Mucosa of rectum (tissue), 2 donors: ENCODE data around the gene METTL14.

Experiments
- H3K27ac ChIP-seq, 2 donors: one replicate each; pipeline ENCODE4 v1.7.0; 2013; ENCODE audit warnings: inconsistent platforms in 2 of 2, low read depth in 2 of 2, low read length in 2 of 2
- H3K27me3 ChIP-seq, 2 donors: one replicate each; pipeline ENCODE4 v1.7.0; 2013; ENCODE audit warnings: low read length in 2 of 2; ENCODE audit not compliant: control insufficient read depth in 2 of 2, insufficient read depth in 2 of 2
- H3K36me3 ChIP-seq, 2 donors: one replicate each; pipeline ENCODE4 v1.7.0; 2013; ENCODE audit warnings: low read length in 2 of 2; ENCODE audit not compliant: control insufficient read depth in 2 of 2, insufficient read depth in 2 of 2
- H3K4me1 ChIP-seq, 2 donors: one replicate each; pipeline ENCODE4 v1.7.0; 2013; ENCODE audit warnings: low read length in 2 of 2, mild to moderate bottlenecking in 1 of 2; ENCODE audit not compliant: control insufficient read depth in 2 of 2, insufficient read depth in 2 of 2
- H3K4me3 ChIP-seq, 2 donors: one replicate each; pipeline ENCODE4 v1.7.0; 2013; ENCODE audit warnings: low read length in 2 of 2
- H3K9ac ChIP-seq, 2 donors: one replicate each; pipeline ENCODE4 v1.7.0; 2013; ENCODE audit warnings: low read length in 2 of 2, low read depth in 1 of 2, mild to moderate bottlenecking in 1 of 2
- H3K9me3 ChIP-seq, 2 donors: one replicate each; pipeline ENCODE4 v1.7.0; 2013; ENCODE audit warnings: low read length in 2 of 2; ENCODE audit not compliant: control insufficient read depth in 2 of 2
- donor health status: healthy.
- donor health status: Normal muscosa, but diverticular disease.

Gene METTL14

DNA sequence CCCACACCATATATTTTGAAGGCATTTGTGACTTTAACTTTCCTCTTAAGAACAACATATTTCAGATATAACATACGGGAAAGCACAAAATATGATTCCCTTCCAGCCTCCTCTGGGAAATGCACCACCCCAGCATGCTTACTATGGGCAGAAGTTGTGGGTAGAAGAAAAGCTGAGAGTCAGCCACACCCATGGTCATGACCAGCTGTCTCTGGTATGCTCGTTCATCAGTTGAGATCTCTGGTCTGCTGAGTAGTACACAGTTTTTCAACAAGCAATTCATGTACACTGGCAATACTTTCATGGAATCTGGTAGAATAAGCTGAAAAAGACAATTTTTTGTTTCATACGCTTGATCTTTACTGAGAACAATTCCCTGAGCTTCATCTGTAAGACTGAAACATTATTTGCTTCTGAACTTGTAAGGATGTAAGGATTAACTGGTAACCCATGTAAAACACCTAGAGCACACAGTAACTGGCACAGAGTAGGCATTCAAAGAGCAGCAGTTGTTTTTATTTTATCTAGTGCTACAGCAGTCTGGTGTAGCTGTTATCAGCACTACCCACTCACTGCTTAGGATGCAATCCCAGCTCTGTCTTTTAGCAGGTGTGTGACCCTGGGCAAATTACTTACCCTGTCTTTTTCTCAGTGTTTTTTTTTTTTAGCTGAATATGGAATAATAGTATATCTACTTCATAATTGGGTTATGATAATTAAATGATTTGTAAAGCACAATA, 47.6 kb downstream of the METTL14 start:
- H3K36me3 ChIP-seq, result peaks cover 30 to 34% of the 10 kb centered on the region in 2 donors
- no peaks in the 10 kb centered on the region for H3K4me1 ChIP-seq
- H3K4me3 ChIP-seq, result no peak overlapping the region

DNA sequence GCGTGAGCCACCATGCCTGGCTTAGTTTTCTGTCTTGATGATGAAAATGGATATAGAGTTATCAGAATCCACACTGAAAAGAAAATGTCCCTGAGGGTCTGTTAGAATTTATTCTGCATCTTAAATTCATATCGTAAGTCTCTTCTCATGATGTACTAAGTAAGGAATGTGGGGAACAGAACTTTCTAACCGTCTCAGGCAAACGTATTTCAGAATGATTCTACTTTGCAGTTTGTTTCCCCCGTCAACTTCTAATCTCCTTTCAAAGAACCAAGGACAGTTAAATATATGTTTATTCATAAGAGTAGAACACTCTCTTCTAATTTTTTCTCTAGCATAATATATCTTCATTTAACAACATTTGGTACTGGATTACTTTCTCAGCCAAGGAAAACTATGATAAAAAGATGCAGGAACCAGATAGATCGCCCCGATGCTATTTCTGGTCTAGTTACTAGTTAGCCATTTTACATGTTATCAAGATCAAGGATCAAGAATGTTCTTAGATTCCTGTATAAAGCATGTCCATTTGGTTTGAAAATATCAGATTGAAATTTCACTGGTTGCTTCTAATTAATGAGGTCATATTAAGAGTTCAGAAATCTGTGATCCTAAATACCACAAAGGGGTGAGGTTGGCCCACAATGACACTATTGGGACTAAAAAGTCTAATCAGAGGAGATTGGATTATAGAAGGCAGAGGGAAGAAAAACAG, 49.5 kb downstream of the METTL14 start:
- Histone ChIP-seq H3K9me3 (no peaks in the 10 kb centered on the region), H3K36me3 (peaks cover 38 to 40% of the 10 kb centered on the region in 2 donors)

More for the DNA sequence above, 47.6 kb downstream of the METTL14 start:
- no peak overlapping the region for H3K27ac ChIP-seq
- H3K27me3 ChIP-seq, result no peaks in the 10 kb centered on the region
- no peaks in the 10 kb centered on the region for H3K9me3 ChIP-seq
- no peak overlapping the region for H3K9ac ChIP-seq

GRCh38 chr4:118736900-118737299, 51.7 kb downstream of the METTL14 start:
- H3K36me3 ChIP-seq, result peaks cover 37 to 41% of the 10 kb centered on the region in 2 donors
- H3K27ac ChIP-seq, result no peak overlapping the region
- no peaks in the 10 kb centered on the region for H3K9me3 ChIP-seq
- H3K4me3 ChIP-seq, result no peak overlapping the region
- no peaks in the 10 kb centered on the region for H3K27me3 ChIP-seq
- H3K4me1 ChIP-seq, result no peaks in the 10 kb centered on the region
- H3K9ac ChIP-seq, result no peak overlapping the region

More for the DNA sequence above, 49.5 kb downstream of the METTL14 start:
- Histone ChIP-seq H3K9ac (no peak overlapping the region), H3K4me1 (no peaks in the 10 kb centered on the region), H3K4me3 (no peak overlapping the region), H3K27me3 (no peaks in the 10 kb centered on the region), H3K27ac (no peak overlapping the region)

DNA sequence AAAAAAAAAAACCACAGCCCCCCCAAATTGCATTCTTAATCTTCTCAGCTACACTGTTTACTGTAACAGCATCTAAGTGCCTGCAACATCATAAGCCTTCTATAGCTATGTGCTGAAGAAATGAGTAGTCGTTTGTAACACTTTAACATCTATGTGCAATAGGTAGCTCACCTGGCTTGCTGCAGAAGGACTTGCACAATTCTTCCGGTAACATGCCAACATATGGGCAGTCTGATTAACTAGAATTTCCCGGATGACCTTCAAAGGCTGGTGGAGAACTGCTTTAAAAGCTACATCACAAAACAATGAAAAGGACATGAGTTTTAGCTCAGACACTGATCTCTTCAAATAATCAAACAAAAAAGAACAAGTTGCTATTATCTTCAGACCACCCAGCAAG, 52.9 kb downstream of the METTL14 start:
- H3K4me1 ChIP-seq, result no peaks in the 10 kb centered on the region
- H3K9me3 ChIP-seq, result no peaks in the 10 kb centered on the region
- no peak overlapping the region for H3K4me3 ChIP-seq
- no peak overlapping the region for H3K27ac ChIP-seq
- no peak overlapping the region for H3K9ac ChIP-seq
- no peaks in the 10 kb centered on the region for H3K27me3 ChIP-seq
- peaks cover 35 to 41% of the 10 kb centered on the region in 2 donors for H3K36me3 ChIP-seq

DNA sequence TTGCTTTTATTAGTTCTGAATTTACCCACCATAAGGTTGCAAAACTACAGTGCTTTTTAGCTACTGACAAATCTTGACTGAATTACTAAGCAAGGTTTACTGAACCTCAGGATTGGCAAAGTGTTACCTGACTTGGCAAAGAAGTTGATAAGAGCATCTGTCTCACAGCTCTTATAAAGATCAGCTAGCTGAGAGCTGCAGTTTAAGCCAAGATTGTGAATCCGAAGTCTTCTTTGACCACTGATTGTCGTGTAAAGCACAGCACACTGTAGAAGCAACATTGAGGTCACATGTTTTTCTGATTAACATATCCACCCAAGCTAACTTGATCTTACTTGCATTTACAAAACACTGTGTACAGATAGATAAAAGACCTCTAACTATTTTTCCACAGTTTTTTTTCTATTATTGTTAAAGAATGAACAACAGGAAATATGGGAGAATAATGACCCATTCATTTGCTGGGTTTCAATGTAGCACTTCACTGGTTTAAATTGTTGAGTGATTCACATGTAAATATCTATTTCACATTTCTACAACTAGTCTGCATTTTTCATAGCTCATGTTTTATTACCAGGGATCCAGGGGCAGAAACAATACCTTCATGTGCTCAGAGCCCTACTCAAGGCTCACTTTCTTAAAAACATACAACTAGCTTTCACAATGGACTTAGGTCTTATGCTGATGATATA, 54.0 kb downstream of the METTL14 start:
- H3K4me3 ChIP-seq, result no peak overlapping the region
- H3K4me1 ChIP-seq, result no peaks in the 10 kb centered on the region
- H3K36me3 ChIP-seq, result peaks cover 43 to 45% of the 10 kb centered on the region in 2 donors
- no peaks in the 10 kb centered on the region for H3K9me3 ChIP-seq
- no peak overlapping the region for H3K9ac ChIP-seq
- no peaks in the 10 kb centered on the region for H3K27me3 ChIP-seq
- H3K27ac ChIP-seq, result no peak overlapping the region

GRCh38 chr4:118740869-118741268, 55.7 kb downstream of the METTL14 start:
- H3K4me3 ChIP-seq, result no peak overlapping the region
- H3K4me1 ChIP-seq, result no peaks in the 10 kb centered on the region
- H3K27me3 ChIP-seq, result no peaks in the 10 kb centered on the region
- peaks cover 43 to 46% of the 10 kb centered on the region in 2 donors for H3K36me3 ChIP-seq
- H3K9ac ChIP-seq, result no peak overlapping the region
- no peak overlapping the region for H3K27ac ChIP-seq
- H3K9me3 ChIP-seq, result no peaks in the 10 kb centered on the region

DNA sequence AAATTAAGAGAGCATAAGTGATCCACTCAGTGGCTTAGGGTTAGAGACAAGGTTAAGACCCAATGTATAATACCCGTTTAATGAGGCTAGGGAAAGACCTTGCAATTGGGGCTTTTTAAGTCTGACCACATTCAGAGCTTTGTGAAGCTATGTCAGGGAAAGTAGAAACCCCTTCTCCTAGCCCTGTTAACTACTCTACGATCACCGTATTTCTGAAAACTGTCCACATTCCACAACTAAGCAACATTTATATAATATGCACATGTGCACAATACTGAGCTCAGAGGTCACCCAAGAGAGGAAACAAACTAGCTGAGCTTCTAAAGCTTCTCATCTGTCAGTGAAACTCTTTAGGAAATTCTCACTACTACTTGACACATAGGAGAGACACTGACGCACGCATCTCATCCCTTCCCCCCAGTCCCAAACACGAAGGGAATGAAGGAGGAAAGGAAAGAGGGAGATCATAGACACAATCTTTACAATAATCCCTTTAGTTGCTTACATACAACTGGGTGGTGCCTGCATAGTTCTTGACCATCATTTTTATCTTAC, 56.2 kb downstream of the METTL14 start:
- Histone ChIP-seq H3K36me3 (peaks cover 39 to 43% of the 10 kb centered on the region in 2 donors), H3K27ac (peak overlapping the region in 1 of 2 donors; percentile 2), H3K9ac (no peak overlapping the region)

DNA sequence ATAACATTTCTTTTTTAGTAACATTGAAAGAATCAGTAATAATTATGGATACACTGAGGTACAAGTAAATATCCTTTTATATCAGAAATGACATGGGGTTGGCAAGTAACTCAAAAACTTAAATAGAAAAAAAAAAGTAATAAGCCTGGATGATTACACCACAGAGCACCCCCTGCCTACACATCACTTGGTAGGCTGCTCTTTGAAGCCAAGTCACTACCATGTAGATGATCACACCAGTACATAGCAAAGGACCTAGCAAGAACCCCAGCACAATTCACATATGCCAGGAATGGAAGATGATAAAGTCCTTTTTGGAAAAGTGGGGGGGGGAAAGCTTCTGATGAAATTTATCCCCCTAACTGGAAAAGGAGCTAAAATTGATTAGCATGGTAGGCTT, 56.9 kb downstream of the METTL14 start:
- Histone ChIP-seq H3K36me3 (peaks cover 37 to 50% of the 10 kb centered on the region in 2 donors), H3K27ac (no peak overlapping the region), H3K27me3 (no peaks in the 10 kb centered on the region), H3K4me1 (no peaks in the 10 kb centered on the region), H3K4me3 (no peak overlapping the region), H3K9ac (no peak overlapping the region), H3K9me3 (no peaks in the 10 kb centered on the region)

More for the DNA sequence above, 56.2 kb downstream of the METTL14 start:
- Histone ChIP-seq H3K27me3 (no peaks in the 10 kb centered on the region), H3K4me3 (no peak overlapping the region), H3K9me3 (no peaks in the 10 kb centered on the region), H3K4me1 (no peaks in the 10 kb centered on the region)

- H3K36me3 ChIP-seq, result peaks cover 24 to 42% of the 10 kb centered on the region in 2 donors
- no peak overlapping the region for H3K4me3 ChIP-seq
- no peaks in the 10 kb centered on the region for H3K4me1 ChIP-seq
- no peak overlapping the region for H3K27ac ChIP-seq
- H3K9me3 ChIP-seq, result no peaks in the 10 kb centered on the region
- H3K27me3 ChIP-seq, result no peaks in the 10 kb centered on the region
- H3K9ac ChIP-seq, result no peak overlapping the region
Observed at GRCh38 chr4:118743867-118744266, 58.7 kb downstream of the METTL14 start.

DNA sequence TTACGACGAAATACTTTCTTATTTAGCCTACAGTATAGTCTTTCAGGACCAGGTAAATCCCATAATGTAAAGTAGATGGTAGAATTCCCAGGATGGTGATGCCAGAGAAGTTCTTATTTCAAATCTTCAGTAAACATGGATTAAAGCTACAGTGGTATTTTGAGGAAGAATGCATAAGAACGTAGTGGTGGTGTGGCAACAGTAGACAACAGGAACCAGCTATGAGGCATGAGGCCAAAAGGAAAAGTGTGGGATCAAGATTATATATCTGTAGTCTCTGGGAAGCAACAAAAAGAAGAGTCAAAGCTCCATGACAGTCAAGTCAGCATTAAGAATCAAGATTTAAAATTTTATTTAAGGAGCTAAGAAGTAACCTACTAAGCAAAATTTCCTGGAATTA, 60.2 kb downstream of the METTL14 start:
- Histone ChIP-seq H3K9me3 (no peaks in the 10 kb centered on the region), H3K27ac (no peak overlapping the region), H3K36me3 (peaks cover 19 to 32% of the 10 kb centered on the region in 2 donors), H3K9ac (no peak overlapping the region), H3K4me1 (no peaks in the 10 kb centered on the region), H3K4me3 (no peak overlapping the region), H3K27me3 (no peaks in the 10 kb centered on the region)
